SJCRH30 (cell line): ENCODE data around the gene GPC5. TPM values are rescaled to one million over a fixed set of nuclear protein-coding genes. Genes with fewer than 3 reads are reported as not detected.

Experiments used
- DNase-seq, 2 experiments: peaks; one replicate each; pipeline ENCODE4 v3.0.0-alpha.2; 2015 to 2020
- H3K27ac ChIP-seq: fragments of 250-450 bp; sonication (Bioruptor Pico); 2 replicates; pipeline ENCODE4 v1.5.1; 2020; ENCODE audit warnings: mild to moderate bottlenecking, moderate library complexity
- H3K27me3 ChIP-seq: fragments of 250-450 bp; sonication (Bioruptor Pico); 2 replicates; pipeline ENCODE4 v1.5.1; 2020; ENCODE audit warnings: mild to moderate bottlenecking, moderate library complexity
- H3K36me3 ChIP-seq: fragments of 250-450 bp; sonication (Bioruptor Pico); 2 replicates; pipeline ENCODE4 v1.5.1; 2020; ENCODE audit warnings: mild to moderate bottlenecking, moderate library complexity
- H3K4me1 ChIP-seq: fragments of 250-450 bp; sonication (Bioruptor Pico); 2 replicates; pipeline ENCODE4 v1.5.1; 2020; ENCODE audit warnings: mild to moderate bottlenecking, moderate library complexity
- H3K4me3 ChIP-seq: fragments of 250-450 bp; sonication (Bioruptor Pico); 2 replicates; pipeline ENCODE4 v1.5.1; 2020; ENCODE audit warnings: mild to moderate bottlenecking, moderate library complexity
- H3K9me3 ChIP-seq: fragments of 250-450 bp; sonication (Bioruptor Pico); replicated peaks from 2 replicates; pipeline ENCODE4 v1.5.1; 2020; ENCODE audit warnings: mild to moderate bottlenecking, moderate library complexity
- total RNA-seq: library from RNA; depleted of rRNA; stranded (reverse); fragments of >200 nt; shearing (Covaris generic); gene quantifications from 2 replicates; pipeline ENCODE4 v1.2.3, GENCODE V29; 2014

Gene GPC5
- total RNA-seq, 1 experiment from 2014 or later, result 0.49 TPM

DNA sequence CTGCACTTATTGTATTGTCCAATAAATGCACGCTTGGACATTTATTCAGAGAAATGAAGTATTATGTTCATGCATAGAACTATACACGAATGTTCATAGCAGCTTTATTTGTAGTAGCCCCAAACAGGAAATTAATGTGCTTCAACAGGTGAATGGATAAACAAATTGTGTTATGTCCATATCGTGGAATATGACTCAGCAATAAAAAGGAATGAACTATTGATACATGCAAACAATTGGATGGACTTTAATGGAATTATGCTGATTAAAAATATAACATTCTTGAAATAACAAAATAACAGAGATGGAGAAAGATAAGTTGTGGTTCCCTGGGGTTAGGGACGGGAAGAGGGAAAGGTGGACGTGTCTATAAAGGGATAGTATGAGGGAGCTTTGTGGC, 65.9 kb downstream of the GPC5 start:
- no peak for DNase-seq
- H3K36me3 ChIP-seq, result no peaks in the 10 kb centered on the region
- H3K4me1 ChIP-seq, result no peaks in the 10 kb centered on the region
- no peak overlapping the region for H3K4me3 ChIP-seq
- H3K27ac ChIP-seq, result no peak overlapping the region
- H3K27me3 ChIP-seq, result no peaks in the 10 kb centered on the region
- H3K9me3 ChIP-seq, result no peaks in the 10 kb centered on the region

- no peaks in the 10 kb centered on the region for H3K9me3 ChIP-seq
- no peaks in the 10 kb centered on the region for H3K4me1 ChIP-seq
- no peak overlapping the region for H3K27ac ChIP-seq
- no peak overlapping the region for H3K4me3 ChIP-seq
- no peak for DNase-seq
- no peaks in the 10 kb centered on the region for H3K36me3 ChIP-seq
- H3K27me3 ChIP-seq, result no peaks in the 10 kb centered on the region
These were observed 68.8 kb downstream of the GPC5 start for GRCh38 chr13:91467236-91467635.

- no peak for DNase-seq
- Histone ChIP-seq H3K4me1 (no peaks in the 10 kb centered on the region), H3K27ac (no peak overlapping the region), H3K27me3 (no peaks in the 10 kb centered on the region), H3K36me3 (no peaks in the 10 kb centered on the region), H3K9me3 (no peaks in the 10 kb centered on the region), H3K4me3 (no peak overlapping the region)
These were observed 69.9 kb downstream of the GPC5 start for GRCh38 chr13:91468301-91468700.

DNA sequence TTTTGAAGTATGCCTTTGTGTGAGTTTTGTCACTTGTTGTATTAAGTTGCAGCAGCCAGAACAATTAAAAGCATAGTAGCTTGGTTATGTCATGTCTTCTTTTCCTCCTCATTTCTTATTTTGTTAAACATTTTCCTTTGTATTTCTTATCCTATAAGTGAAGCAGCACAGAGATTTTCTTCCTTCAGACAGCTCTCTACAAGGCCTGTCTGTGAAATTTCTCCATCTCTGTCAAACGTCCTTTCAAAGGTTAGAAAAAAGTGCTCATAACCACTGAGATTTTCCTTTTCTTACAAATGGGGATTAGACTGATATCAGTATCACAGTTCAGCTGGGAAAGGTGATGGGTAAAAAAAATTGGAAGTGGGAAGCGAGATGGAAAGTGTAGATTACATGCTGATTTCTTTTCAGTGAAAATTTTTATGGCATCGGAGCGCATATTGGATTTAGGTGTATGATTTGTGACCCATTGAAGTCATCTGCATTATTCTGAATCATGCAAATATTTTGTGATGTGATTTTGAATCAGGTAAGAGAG, 71.7 kb downstream of the GPC5 start:
- no peak for DNase-seq
- no peaks in the 10 kb centered on the region for H3K9me3 ChIP-seq
- no peaks in the 10 kb centered on the region for H3K36me3 ChIP-seq
- H3K27me3 ChIP-seq, result no peaks in the 10 kb centered on the region
- no peaks in the 10 kb centered on the region for H3K4me1 ChIP-seq
- H3K4me3 ChIP-seq, result no peak overlapping the region
- H3K27ac ChIP-seq, result no peak overlapping the region

DNA sequence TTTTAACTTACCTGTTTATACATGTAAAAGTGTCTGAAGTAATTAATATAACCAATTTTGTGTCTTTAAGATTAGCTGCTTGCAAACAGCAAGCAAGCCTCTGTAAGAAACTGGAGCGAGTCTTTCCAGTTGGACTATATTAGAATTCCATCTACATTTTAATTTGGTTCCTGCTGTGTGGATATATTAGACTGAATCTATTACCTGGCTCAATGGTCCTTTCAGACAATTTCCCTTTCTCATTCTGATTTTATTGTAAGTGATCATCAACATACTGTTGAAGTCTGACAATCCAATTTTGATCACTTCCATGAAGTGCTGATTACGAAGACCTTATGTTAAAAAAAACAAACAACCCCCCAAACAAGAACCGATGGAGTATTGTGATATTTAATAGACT, 72.3 kb downstream of the GPC5 start:
- H3K4me3 ChIP-seq, result no peak overlapping the region
- H3K27me3 ChIP-seq, result no peaks in the 10 kb centered on the region
- no peak for DNase-seq
- no peaks in the 10 kb centered on the region for H3K9me3 ChIP-seq
- no peaks in the 10 kb centered on the region for H3K4me1 ChIP-seq
- H3K27ac ChIP-seq, result no peak overlapping the region
- no peaks in the 10 kb centered on the region for H3K36me3 ChIP-seq

DNA sequence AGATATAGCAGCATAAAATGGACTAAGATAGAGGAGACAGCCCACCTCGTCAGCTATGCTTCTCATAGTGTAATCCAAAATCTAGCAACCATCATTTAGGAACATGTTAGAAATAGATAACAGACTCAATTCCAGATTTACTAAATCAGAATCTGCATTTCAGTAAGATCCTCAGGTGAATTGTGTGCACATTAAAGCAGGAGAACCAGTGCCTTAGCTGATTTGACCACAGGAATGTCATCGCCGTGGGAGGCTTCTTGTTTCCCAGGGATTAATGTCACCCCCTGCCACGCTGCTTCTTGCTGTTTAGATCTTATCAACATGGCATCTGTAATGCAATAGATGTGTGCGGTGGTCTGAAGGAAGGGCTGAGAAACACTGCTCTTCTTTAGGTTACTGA, 84.0 kb downstream of the GPC5 start:
- H3K36me3 ChIP-seq, result no peaks in the 10 kb centered on the region
- H3K9me3 ChIP-seq, result no peaks in the 10 kb centered on the region
- H3K27ac ChIP-seq, result no peak overlapping the region
- peak; percentile 86 to 88 for DNase-seq
- H3K4me3 ChIP-seq, result no peak overlapping the region
- peaks cover 44% of the 10 kb centered on the region for H3K4me1 ChIP-seq
- H3K27me3 ChIP-seq, result no peaks in the 10 kb centered on the region

DNA sequence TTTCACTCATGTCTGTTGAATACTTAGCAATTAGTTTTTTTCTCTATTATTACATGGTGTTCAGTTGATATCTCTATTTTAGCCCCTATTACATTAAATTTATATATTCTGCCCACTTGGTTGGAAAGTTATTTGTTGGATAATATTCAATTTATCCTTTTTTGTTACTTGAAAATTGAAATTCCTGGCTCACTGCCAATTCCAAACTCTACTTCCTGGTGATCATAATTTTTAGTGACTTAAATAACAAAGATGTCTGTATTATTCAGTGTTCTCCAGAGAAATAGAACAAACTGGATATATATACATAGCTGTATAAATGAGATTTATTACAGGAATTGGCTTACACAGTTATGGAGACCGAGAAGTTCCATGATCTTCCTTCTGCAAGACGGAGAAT, 93.6 kb downstream of the GPC5 start:
- H3K27me3 ChIP-seq, result no peaks in the 10 kb centered on the region
- no peaks in the 10 kb centered on the region for H3K36me3 ChIP-seq
- no peaks in the 10 kb centered on the region for H3K9me3 ChIP-seq
- no peak for DNase-seq
- H3K4me3 ChIP-seq, result no peak overlapping the region
- H3K4me1 ChIP-seq, result no peaks in the 10 kb centered on the region
- no peak overlapping the region for H3K27ac ChIP-seq

DNA sequence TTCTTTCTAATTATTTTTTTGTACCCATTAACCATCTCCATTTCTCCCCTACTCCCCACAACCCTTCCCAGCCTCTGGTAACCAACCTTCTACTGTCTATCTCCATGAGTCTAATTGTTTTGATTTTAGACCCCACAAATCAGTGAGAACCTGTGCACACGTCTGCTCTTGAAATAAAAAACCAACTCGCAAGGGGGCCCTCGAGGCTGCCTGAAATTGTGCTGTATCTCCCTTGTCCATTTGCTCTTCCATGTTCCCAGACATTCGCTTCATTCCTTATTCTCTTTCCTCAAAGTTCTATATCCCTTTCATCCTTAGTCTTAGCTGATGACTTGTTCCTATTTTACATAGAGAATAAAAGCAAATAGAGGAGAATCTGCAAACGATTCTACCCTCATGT, 95.0 kb downstream of the GPC5 start:
- Histone ChIP-seq H3K4me1 (no peaks in the 10 kb centered on the region), H3K36me3 (no peaks in the 10 kb centered on the region), H3K4me3 (no peak overlapping the region), H3K27ac (no peak overlapping the region), H3K9me3 (no peaks in the 10 kb centered on the region), H3K27me3 (no peaks in the 10 kb centered on the region)
- no peak for DNase-seq

DNA sequence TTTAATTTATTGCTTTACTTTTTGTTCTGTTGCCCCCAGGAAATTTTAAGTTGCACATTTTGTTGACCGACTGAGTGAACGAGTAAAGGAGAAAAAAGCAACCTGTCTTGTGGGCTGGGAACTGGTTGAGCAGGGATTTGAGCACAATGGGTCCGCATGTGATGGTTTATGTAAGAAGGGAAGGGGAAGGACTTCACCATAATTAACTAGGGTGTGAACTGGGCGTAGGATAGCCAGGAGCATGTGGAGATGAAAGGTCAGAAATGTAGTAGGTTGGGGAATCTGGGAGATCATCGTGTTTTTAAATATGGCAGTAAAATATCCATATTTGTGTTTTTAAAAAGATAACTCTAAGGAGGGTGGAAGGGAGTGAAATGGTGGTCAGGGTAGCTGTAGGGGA, 99.9 kb downstream of the GPC5 start:
- Histone ChIP-seq H3K9me3 (no peaks in the 10 kb centered on the region), H3K4me1 (no peaks in the 10 kb centered on the region)

GRCh38 chr13:91504216-91504615, 105.8 kb downstream of the GPC5 start:
- Histone ChIP-seq H3K36me3 (no peaks in the 10 kb centered on the region), H3K4me3 (no peak overlapping the region), H3K27ac (no peak overlapping the region), H3K4me1 (no peaks in the 10 kb centered on the region), H3K9me3 (no peaks in the 10 kb centered on the region), H3K27me3 (no peaks in the 10 kb centered on the region)
- DNase-seq, result no peak

More for the DNA sequence above, 99.9 kb downstream of the GPC5 start:
- no peak overlapping the region for H3K4me3 ChIP-seq
- DNase-seq, result no peak
- H3K36me3 ChIP-seq, result no peaks in the 10 kb centered on the region
- no peak overlapping the region for H3K27ac ChIP-seq
- no peaks in the 10 kb centered on the region for H3K27me3 ChIP-seq

DNA sequence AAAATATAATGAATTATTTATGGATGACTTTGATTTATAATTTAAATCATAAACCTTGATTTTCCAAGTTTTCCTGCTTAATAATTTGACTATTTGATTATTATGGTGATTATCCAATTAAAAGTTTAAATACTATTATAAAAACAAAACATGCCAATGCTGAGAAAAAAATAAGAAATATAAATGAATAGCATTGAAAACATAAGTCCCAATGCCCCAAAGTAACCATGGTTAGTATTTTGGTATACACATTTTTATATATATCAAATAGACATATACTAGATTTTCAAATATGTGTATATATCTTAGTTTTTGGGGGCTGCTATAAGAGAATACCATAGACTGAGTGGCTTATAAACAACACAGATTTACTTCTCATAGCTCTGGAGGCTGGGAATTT, 108.3 kb downstream of the GPC5 start:
- no peak overlapping the region for H3K27ac ChIP-seq
- no peak overlapping the region for H3K4me3 ChIP-seq
- no peaks in the 10 kb centered on the region for H3K27me3 ChIP-seq
- no peaks in the 10 kb centered on the region for H3K9me3 ChIP-seq
- no peaks in the 10 kb centered on the region for H3K36me3 ChIP-seq
- no peaks in the 10 kb centered on the region for H3K4me1 ChIP-seq
- no peak for DNase-seq

DNA sequence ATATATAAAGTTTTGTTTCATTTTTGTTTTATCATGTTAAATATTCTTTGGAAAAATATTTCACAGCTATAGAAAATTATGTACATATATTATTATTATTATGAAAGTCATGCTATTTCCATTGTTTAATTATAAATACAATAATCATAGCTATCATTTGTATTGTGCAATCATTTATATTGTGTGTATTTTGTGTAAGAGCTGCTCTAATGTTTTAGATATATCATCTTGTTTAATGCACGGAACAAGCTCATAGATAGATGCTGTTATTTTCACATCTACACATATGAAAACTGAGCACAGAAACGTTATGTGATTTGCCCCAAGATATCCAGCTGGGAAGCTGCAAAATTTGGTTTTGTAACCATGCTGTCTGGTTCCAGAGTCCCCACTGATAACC, 111.6 kb downstream of the GPC5 start:
- Histone ChIP-seq H3K9me3 (no peaks in the 10 kb centered on the region), H3K4me1 (no peaks in the 10 kb centered on the region), H3K36me3 (no peaks in the 10 kb centered on the region), H3K27ac (no peak overlapping the region), H3K27me3 (no peaks in the 10 kb centered on the region), H3K4me3 (no peak overlapping the region)
- no peak for DNase-seq

GRCh38 chr13:91513790-91514189, 115.4 kb downstream of the GPC5 start:
- no peak overlapping the region for H3K27ac ChIP-seq
- no peaks in the 10 kb centered on the region for H3K9me3 ChIP-seq
- H3K36me3 ChIP-seq, result no peaks in the 10 kb centered on the region
- H3K27me3 ChIP-seq, result no peaks in the 10 kb centered on the region
- H3K4me3 ChIP-seq, result no peak overlapping the region
- no peak for DNase-seq
- H3K4me1 ChIP-seq, result no peaks in the 10 kb centered on the region

- Histone ChIP-seq H3K4me1 (peaks cover 3% of the 10 kb centered on the region; the same call in 1 of the 2 replicates), H3K27ac (no peak overlapping the region)
- DNase-seq, result no peak
These were observed 118.4 kb downstream of the GPC5 start for GRCh38 chr13:91516799-91517198.

DNA sequence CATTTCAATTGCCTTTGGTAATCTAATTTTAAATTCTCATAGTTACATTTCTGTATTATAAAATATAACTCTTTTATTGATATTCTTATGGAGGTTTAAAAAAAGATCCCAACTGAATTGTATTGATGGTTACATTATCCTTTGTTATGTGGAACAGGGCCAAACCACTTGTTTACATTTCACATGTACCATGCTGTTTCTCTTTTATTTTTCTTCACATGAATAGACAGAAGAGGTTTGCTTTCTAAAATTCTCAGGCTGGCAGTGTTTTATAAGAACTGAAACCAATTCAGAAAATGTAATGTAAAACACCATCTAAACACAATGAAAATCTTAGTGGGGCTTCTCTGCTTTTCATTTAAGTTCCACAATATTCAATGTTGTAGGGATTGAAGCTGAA, 122.5 kb downstream of the GPC5 start:
- Histone ChIP-seq H3K4me3 (no peak overlapping the region), H3K9me3 (no peaks in the 10 kb centered on the region), H3K27me3 (no peaks in the 10 kb centered on the region), H3K4me1 (peaks cover 3% of the 10 kb centered on the region; the same call in 1 of the 2 replicates), H3K27ac (no peak overlapping the region), H3K36me3 (no peaks in the 10 kb centered on the region)
- peak in 1 of 2 experiments; percentile 22 for DNase-seq

More at GRCh38 chr13:91516799-91517198, 118.4 kb downstream of the GPC5 start:
- Histone ChIP-seq H3K4me3 (no peak overlapping the region), H3K9me3 (no peaks in the 10 kb centered on the region), H3K27me3 (no peaks in the 10 kb centered on the region), H3K36me3 (no peaks in the 10 kb centered on the region)

DNA sequence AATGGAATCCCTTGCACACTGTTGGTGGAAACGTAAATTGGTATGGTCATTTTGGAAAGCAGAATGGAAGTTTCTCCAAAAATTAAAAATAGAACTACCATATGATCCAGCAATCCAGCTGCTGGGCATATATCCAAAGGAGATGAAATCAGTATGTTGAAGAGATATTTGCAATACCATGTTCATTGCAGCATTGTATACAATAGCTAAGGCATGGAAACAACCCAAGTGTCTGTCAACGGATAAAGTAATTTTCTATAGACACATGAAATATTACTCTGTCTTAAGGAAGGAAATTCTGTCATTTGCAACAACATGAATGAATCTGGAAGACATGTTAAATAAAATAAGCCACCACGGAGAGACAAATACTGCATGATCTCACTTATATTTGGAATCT, 124.7 kb downstream of the GPC5 start:
- H3K9me3 ChIP-seq, result no peaks in the 10 kb centered on the region
- no peaks in the 10 kb centered on the region for H3K36me3 ChIP-seq
- no peak overlapping the region for H3K27ac ChIP-seq
- no peak for DNase-seq
- no peaks in the 10 kb centered on the region for H3K27me3 ChIP-seq
- no peak overlapping the region for H3K4me3 ChIP-seq
- H3K4me1 ChIP-seq, result peaks cover 3% of the 10 kb centered on the region; the same call in 1 of the 2 replicates
